ENCODE measurements around the gene ZNF469.

GRCh38 chr16:88347656-88348376 is 34.9 kb upstream of the ZNF469 start:
- TF ChIP-seq RAD51 (IDR thresholded peaks at IDR 0.05; ENCODE audit: borderline replicate concordance, low read depth) (no peak), SREBF2 (CRISPR knock-in tag; IDR thresholded peaks at IDR 0.05) (no peak), TEAD2 (tag; IDR thresholded peaks at IDR 0.05) (no peak)

Data from K562 (cell line).